ENCODE measurements around the gene BTRC. TPM values are rescaled to one million over a fixed set of nuclear protein-coding genes. Genes with fewer than 3 reads are reported as not detected.

BTRC gene
- total RNA-seq, 1 donor from 2014 or later, result 19.4 TPM

- H3K4me3 Mint-ChIP-seq, result no peak overlapping the region
- POLR2A ChIA-PET, result no interaction called here
- intact Hi-C loops (cut with micrococcal nuclease), result no loop called here
- no peak for DNase-seq
- no peak overlapping the region for H3K27ac Mint-ChIP-seq
- no peak for ATAC-seq (ENCODE audit: low read depth)
- TF ChIP-seq CTCF (IDR thresholded peaks at IDR 0.05), result no peak
- no peaks in the 10 kb centered on the region for H3K36me3 Mint-ChIP-seq (ENCODE audit: low read depth)
- no peaks in the 10 kb centered on the region for H3K27me3 Mint-ChIP-seq
- H3K9me3 Mint-ChIP-seq, result no peaks in the 10 kb centered on the region
- CTCF ChIA-PET, result no interaction called here
- no peaks in the 10 kb centered on the region for H3K4me1 Mint-ChIP-seq
Measured at GRCh38 chr10:101504438-101504837, 150.5 kb downstream of the BTRC start.

- Mint-ChIP-seq H3K27me3 (no peaks in the 10 kb centered on the region), H3K9me3 (no peaks in the 10 kb centered on the region), H3K4me1 (no peaks in the 10 kb centered on the region), H3K36me3 (ENCODE audit: low read depth) (no peaks in the 10 kb centered on the region), H3K27ac (no peak overlapping the region), H3K4me3 (no peak overlapping the region)
- POLR2A ChIA-PET, result no interaction called here
- CTCF ChIA-PET, result no interaction called here
- TF ChIP-seq CTCF (IDR thresholded peaks at IDR 0.05), result no peak
- DNase-seq, result no peak
- ATAC-seq (ENCODE audit: low read depth), result no peak
- intact Hi-C loops (cut with micrococcal nuclease), result no loop called here
Measured at GRCh38 chr10:101506829-101507661, 153.1 kb downstream of the BTRC start.

GRCh38 chr10:101507828-101508227, 153.9 kb downstream of the BTRC start:
- CTCF ChIA-PET, result no interaction called here
- Mint-ChIP-seq H3K27me3 (no peaks in the 10 kb centered on the region), H3K4me1 (no peaks in the 10 kb centered on the region), H3K9me3 (no peaks in the 10 kb centered on the region), H3K4me3 (no peak overlapping the region), H3K27ac (no peak overlapping the region), H3K36me3 (ENCODE audit: low read depth) (peaks cover under 1% of the 10 kb centered on the region)
- POLR2A ChIA-PET, result no interaction called here
- no peak for DNase-seq
- no peak for TF ChIP-seq CTCF (IDR thresholded peaks at IDR 0.05)
- intact Hi-C loops (cut with micrococcal nuclease), result no loop called here
- no peak for ATAC-seq (ENCODE audit: low read depth)

GRCh38 chr10:101511938-101512337, 158.0 kb downstream of the BTRC start:
- Mint-ChIP-seq H3K4me1 (no peaks in the 10 kb centered on the region), H3K36me3 (ENCODE audit: low read depth) (peaks cover 8% of the 10 kb centered on the region), H3K27ac (no peak overlapping the region), H3K27me3 (no peaks in the 10 kb centered on the region), H3K4me3 (no peak overlapping the region), H3K9me3 (no peaks in the 10 kb centered on the region)
- intact Hi-C loops (cut with micrococcal nuclease), result no loop called here
- TF ChIP-seq CTCF (IDR thresholded peaks at IDR 0.05), result no peak
- DNase-seq, result no peak
- ATAC-seq (ENCODE audit: low read depth), result no peak
- POLR2A ChIA-PET, result no interaction called here
- CTCF ChIA-PET, result no interaction called here

GRCh38 chr10:101512738-101513137, 158.8 kb downstream of the BTRC start:
- ATAC-seq (ENCODE audit: low read depth), result no peak
- Mint-ChIP-seq H3K4me3 (no peak overlapping the region), H3K27ac (no peak overlapping the region), H3K4me1 (no peaks in the 10 kb centered on the region), H3K36me3 (ENCODE audit: low read depth) (peaks cover 8% of the 10 kb centered on the region), H3K27me3 (no peaks in the 10 kb centered on the region), H3K9me3 (no peaks in the 10 kb centered on the region)
- CTCF ChIA-PET, result no interaction called here
- DNase-seq, result no peak
- POLR2A ChIA-PET, result interaction anchor here (0.6 kb wide), 1 partner anchor 124 kb away, joined by 4 read pairs; no protein-coding TSS in a partner anchor
- no peak for TF ChIP-seq CTCF (IDR thresholded peaks at IDR 0.05)
- intact Hi-C loops (cut with micrococcal nuclease), result no loop called here

Measured in activated B cell treated with CpG ODN at 0.5 μM for 24 hours (primary cell).